HEK293 (cell line): ENCODE data around the gene TRIP4.

Source experiments
- GLI2 ChIP-seq: fragments of 450-650 bp; formaldehyde crosslinking; IDR thresholded peaks from 2 replicates; pipeline ENCODE4; 2017; ENCODE audit warnings: missing biosample characterization, missing genetic modification characterization, low read depth, borderline replicate concordance
- HOXD13 ChIP-seq: sonication (generic); formaldehyde crosslinking; IDR thresholded peaks from 2 replicates; pipeline ENCODE4 v1.8.0; 2022; ENCODE audit warnings: missing genetic modification reagents, borderline replicate concordance
- OSR2 ChIP-seq: fragments of 450-650 bp; formaldehyde crosslinking; IDR thresholded peaks from 2 replicates; pipeline ENCODE4 v1.5.1; 2016; ENCODE audit warnings: missing biosample characterization, missing genetic modification characterization
- OVOL3 ChIP-seq: fragments of 450-650 bp; formaldehyde crosslinking; IDR thresholded peaks from 2 replicates; pipeline ENCODE4 v1.5.1; 2016; ENCODE audit warnings: missing biosample characterization, missing genetic modification characterization
- RBAK ChIP-seq: fragments of 450-650 bp; formaldehyde crosslinking; IDR thresholded peaks from 2 replicates; pipeline ENCODE4 v1.5.1; 2016; ENCODE audit warnings: missing biosample characterization, missing genetic modification characterization
- SP3 ChIP-seq: fragments of 450-650 bp; formaldehyde crosslinking; IDR thresholded peaks from 2 replicates; pipeline ENCODE4 v1.5.1; 2016; ENCODE audit warnings: missing biosample characterization, missing genetic modification characterization
- ZBTB49 ChIP-seq: fragments of 450-650 bp; formaldehyde crosslinking; IDR thresholded peaks from 2 replicates; pipeline ENCODE4 v1.5.1; 2016; ENCODE audit warnings: missing biosample characterization, missing genetic modification characterization, low read depth
- ZBTB7A ChIP-seq: fragments of 450-650 bp; formaldehyde crosslinking; IDR thresholded peaks from 2 replicates; pipeline ENCODE4 v1.5.1; 2016; ENCODE audit warnings: low read depth, missing biosample characterization, missing genetic modification characterization
- ZNF133 ChIP-seq: fragments of 450-650 bp; formaldehyde crosslinking; IDR thresholded peaks from 2 replicates; pipeline ENCODE4 v1.5.1; 2016; ENCODE audit warnings: missing biosample characterization, missing genetic modification characterization
- ZNF24 ChIP-seq: fragments of 450-650 bp; formaldehyde crosslinking; IDR thresholded peaks from 2 replicates; pipeline ENCODE4 v1.5.1; 2016; ENCODE audit warnings: missing biosample characterization, missing genetic modification characterization
- ZNF501 ChIP-seq: fragments of 450-650 bp; formaldehyde crosslinking; IDR thresholded peaks from 2 replicates; pipeline ENCODE4 v1.5.1; 2016; ENCODE audit warnings: missing biosample characterization, missing genetic modification characterization
- ZNF707 ChIP-seq: fragments of 450-650 bp; formaldehyde crosslinking; IDR thresholded peaks from 2 replicates; pipeline ENCODE4 v1.5.1; 2016; ENCODE audit warnings: missing biosample characterization, missing genetic modification characterization
- ZNF76 ChIP-seq: fragments of 450-650 bp; formaldehyde crosslinking; IDR thresholded peaks from 2 replicates; pipeline ENCODE4; 2016; ENCODE audit warnings: low read depth, missing biosample characterization, missing genetic modification characterization, borderline replicate concordance
- TF ChIP-seq, protein P1 (sequence below): fragments of 450-650 bp; formaldehyde crosslinking; IDR thresholded peaks from 2 replicates; pipeline ENCODE4 v1.5.1; 2016; ENCODE audit warnings: missing biosample characterization, missing genetic modification characterization

GRCh38 chr15:64472161-64472560, 84.5 kb downstream of the TRIP4 start:
- TF ChIP-seq, protein P1, sequence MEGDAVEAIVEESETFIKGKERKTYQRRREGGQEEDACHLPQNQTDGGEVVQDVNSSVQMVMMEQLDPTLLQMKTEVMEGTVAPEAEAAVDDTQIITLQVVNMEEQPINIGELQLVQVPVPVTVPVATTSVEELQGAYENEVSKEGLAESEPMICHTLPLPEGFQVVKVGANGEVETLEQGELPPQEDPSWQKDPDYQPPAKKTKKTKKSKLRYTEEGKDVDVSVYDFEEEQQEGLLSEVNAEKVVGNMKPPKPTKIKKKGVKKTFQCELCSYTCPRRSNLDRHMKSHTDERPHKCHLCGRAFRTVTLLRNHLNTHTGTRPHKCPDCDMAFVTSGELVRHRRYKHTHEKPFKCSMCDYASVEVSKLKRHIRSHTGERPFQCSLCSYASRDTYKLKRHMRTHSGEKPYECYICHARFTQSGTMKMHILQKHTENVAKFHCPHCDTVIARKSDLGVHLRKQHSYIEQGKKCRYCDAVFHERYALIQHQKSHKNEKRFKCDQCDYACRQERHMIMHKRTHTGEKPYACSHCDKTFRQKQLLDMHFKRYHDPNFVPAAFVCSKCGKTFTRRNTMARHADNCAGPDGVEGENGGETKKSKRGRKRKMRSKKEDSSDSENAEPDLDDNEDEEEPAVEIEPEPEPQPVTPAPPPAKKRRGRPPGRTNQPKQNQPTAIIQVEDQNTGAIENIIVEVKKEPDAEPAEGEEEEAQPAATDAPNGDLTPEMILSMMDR (tag by site-specific recombination) = no peak
- TF ChIP-seq SP3 (tag by site-specific recombination) (no peak), HOXD13 (CRISPR knock-in tag) (no peak), ZNF501 (tag by site-specific recombination) (no peak), ZBTB49 (tag by site-specific recombination) (no peak), ZNF24 (tag by site-specific recombination) (no peak), RBAK (tag by site-specific recombination) (no peak), OSR2 (tag by site-specific recombination) (no peak), ZNF707 (tag by site-specific recombination) (no peak), ZNF133 (tag by site-specific recombination) (no peak), GLI2 (tag by site-specific recombination) (no peak), ZNF76 (tag by site-specific recombination) (no peak), OVOL3 (no peak), ZBTB7A (tag by site-specific recombination) (no peak)
